ENCODE results near the gene DDX21. TPM values are rescaled to one million over a fixed set of nuclear protein-coding genes. Genes with fewer than 3 reads are reported as not detected.
"Not testable (repeated sequence)": the region's sequence is repeated elsewhere in the genome, so short reads cannot be mapped to it uniquely, and the experiment has no call there.

Gene DDX21
- total and polyA plus RNA-seq, 4 experiments from 2014 or later: 20.3 to 57.1 (median 35.7) TPM

DNA sequence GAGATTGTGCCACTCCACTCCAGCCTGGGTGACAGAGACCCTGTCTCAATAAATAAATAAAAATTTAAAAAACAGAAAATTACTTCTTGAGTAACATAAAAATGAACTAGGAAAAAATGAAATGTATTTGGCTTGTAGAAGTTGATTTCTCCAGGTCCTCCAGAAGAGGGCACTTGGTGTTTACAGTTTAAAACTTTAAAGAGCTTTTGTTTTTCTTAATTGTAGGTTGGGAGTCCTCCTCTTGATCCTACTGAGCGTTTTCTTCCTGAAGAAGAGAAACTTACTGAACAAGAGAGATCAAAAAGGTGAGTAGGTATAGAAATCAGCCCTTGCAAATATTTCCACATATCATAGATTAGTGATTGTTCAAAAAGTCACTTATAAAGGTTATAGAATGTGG lies 48.9 kb downstream of the DDX21 start:
- Mint-ChIP-seq H3K4me1 (peaks cover 1 to 5% (median 3%) of the 10 kb centered on the region in 4 donors), H3K27ac (peak overlapping the region in 1 of 7 donors; percentile 38), H3K4me3 (no peak overlapping the region), H3K36me3 (peaks cover 15 to 33% of the 10 kb centered on the region in 2 donors), H3K27me3 (no peaks in the 10 kb centered on the region), H3K9me3 (no peaks in the 10 kb centered on the region)
- Histone ChIP-seq H3K27ac (ENCODE audit: low read depth, low read length) (no peak overlapping the region), H3K4me1 (ENCODE audit: insufficient read depth, low read length) (no peaks in the 10 kb centered on the region), H3K4me3 (ENCODE audit: low read length in 2 of 2) (no peak overlapping the region), H3K27me3 (ENCODE audit: insufficient read depth, low read length) (no peaks in the 10 kb centered on the region), H3K9me3 (ENCODE audit: control insufficient read depth in 1 of 2, low read length in 2 of 2) (no peaks in the 10 kb centered on the region), H3K36me3 (ENCODE audit: insufficient read depth, low read length) (peaks cover 21% of the 10 kb centered on the region)
- intact Hi-C loops (cut with micrococcal nuclease): loop anchor here (1.0 to 5.0 kb wide), 5 partner anchors 88 to 502 kb away; no protein-coding TSS in a partner anchor
- peak in 4 of 5 donors; percentile 62 to 70 (median 64) for DNase-seq
- ChIA-PET POLR2A (ENCODE audit: partially characterized antibody) (interaction anchor here (1.0 to 4.2 kb wide), 5 partner anchors 39 to 403 kb away, joined by 4 to 56 read pairs (median 7); partner anchors contain the start of genes SRGN and VPS26A), CTCF (ENCODE audit: partially characterized antibody) (interaction anchor here (0.7 to 4.4 kb wide), 22 partner anchors 10 to 389 kb away, joined by 3 to 228 read pairs (median 4); partner anchors contain the start of genes DDX21 and SRGN)

DNA sequence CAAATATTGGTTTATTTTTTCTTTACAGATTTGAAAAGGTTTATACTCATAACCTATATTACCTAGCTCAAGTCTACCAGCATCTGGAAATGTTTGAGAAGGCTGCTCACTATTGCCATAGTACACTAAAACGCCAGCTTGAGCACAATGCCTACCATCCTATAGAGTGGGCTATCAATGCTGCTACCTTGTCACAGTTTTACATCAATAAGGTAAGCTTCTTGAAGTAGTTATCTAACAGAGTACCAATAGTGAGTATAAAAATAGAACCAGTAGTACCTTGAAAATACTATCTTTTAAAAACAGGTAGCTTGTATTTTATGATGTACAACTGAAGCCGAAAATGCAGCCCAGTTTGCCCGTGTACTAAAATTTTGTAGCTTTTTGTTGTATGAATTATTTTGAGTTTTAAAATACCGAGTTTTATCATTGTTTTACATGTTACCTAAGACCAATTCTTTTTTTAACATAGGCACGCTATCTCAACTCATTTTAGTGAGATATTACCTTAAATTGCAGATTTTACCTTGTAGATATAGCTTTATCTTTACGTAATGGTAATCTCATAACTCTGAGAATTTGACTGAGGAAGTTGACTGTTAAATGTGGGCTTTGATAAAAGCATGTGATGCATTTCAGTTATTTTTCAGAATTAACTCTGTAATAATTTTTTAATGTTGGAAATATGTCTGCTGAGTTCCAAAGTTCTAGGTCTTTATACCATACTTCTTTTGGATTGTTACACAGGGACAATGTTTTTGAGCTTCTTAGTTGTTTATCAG lies 49.9 kb downstream of the DDX21 start:
- Mint-ChIP-seq H3K4me3 (no peak overlapping the region), H3K36me3 (peaks cover 10 to 31% of the 10 kb centered on the region in 2 donors), H3K27me3 (no peaks in the 10 kb centered on the region), H3K9me3 (no peaks in the 10 kb centered on the region), H3K27ac (no peak overlapping the region), H3K4me1 (peaks cover 1 to 5% (median 3%) of the 10 kb centered on the region in 4 donors)
- Histone ChIP-seq H3K9me3 (ENCODE audit: control insufficient read depth in 1 of 2, low read length in 2 of 2) (no peaks in the 10 kb centered on the region), H3K27me3 (ENCODE audit: insufficient read depth, low read length) (no peaks in the 10 kb centered on the region), H3K36me3 (ENCODE audit: insufficient read depth, low read length) (peaks cover 16% of the 10 kb centered on the region), H3K4me1 (ENCODE audit: insufficient read depth, low read length) (no peaks in the 10 kb centered on the region), H3K27ac (ENCODE audit: low read depth, low read length) (no peak overlapping the region), H3K4me3 (ENCODE audit: low read length in 2 of 2) (no peak overlapping the region)
- ChIA-PET POLR2A (ENCODE audit: partially characterized antibody) (interaction anchor here (1.0 to 4.2 kb wide), 5 partner anchors 19 to 402 kb away, joined by 3 to 56 read pairs (median 4); partner anchors contain the start of gene SRGN), CTCF (ENCODE audit: partially characterized antibody) (interaction anchor here (0.7 to 4.4 kb wide), 24 partner anchors 9 to 387 kb away, joined by 3 to 228 read pairs (median 4); partner anchors contain the start of genes DDX21, KIFBP, SRGN and SUPV3L1)
- no peak for DNase-seq
- intact Hi-C loops (cut with micrococcal nuclease): loop anchor here (1.0 to 2.0 kb wide), 4 partner anchors 87 to 387 kb away; no protein-coding TSS in a partner anchor

DNA sequence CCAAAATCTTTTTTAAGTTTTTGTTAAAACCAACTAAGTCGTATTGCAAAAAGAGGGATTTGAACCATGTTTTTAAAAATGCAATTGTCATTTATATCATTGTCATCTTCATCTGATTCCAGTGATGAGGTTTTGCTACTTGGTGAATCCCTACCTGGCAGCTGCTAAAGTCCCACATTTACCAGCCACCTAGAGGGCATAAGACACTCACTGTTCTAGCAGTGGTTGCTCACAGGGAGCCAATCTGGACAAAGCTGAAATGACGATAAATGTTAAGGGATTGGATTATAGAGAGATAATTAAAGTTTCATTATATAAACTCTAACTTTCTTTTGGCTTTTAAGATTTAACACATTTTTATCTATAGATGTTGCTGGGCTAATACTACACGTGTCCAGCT lies 51.3 kb downstream of the DDX21 start:
- Mint-ChIP-seq H3K4me3 (no peak overlapping the region), H3K4me1 (peaks cover 1 to 5% (median 3%) of the 10 kb centered on the region in 4 donors), H3K27ac (no peak overlapping the region), H3K36me3 (peaks cover 16 to 36% of the 10 kb centered on the region in 2 donors), H3K27me3 (no peaks in the 10 kb centered on the region), H3K9me3 (no peaks in the 10 kb centered on the region)
- Histone ChIP-seq H3K4me3 (ENCODE audit: low read length in 2 of 2) (no peak overlapping the region), H3K4me1 (ENCODE audit: insufficient read depth, low read length) (no peaks in the 10 kb centered on the region), H3K27me3 (ENCODE audit: insufficient read depth, low read length) (no peaks in the 10 kb centered on the region), H3K36me3 (ENCODE audit: insufficient read depth, low read length) (peaks cover 16% of the 10 kb centered on the region), H3K27ac (ENCODE audit: low read depth, low read length) (no peak overlapping the region), H3K9me3 (ENCODE audit: control insufficient read depth in 1 of 2, low read length in 2 of 2) (no peaks in the 10 kb centered on the region)
- intact Hi-C loops (cut with micrococcal nuclease): no loop called here
- POLR2A ChIA-PET (ENCODE audit: partially characterized antibody): interaction anchor here (3.5 to 4.2 kb wide), 2 partner anchors 81 to 86 kb away, joined by 26 to 56 read pairs; partner anchors contain the start of gene SRGN
- CTCF ChIA-PET (ENCODE audit: partially characterized antibody): interaction anchor here (1.1 to 4.4 kb wide), 4 partner anchors 38 to 120 kb away, joined by 4 to 228 read pairs (median 24); partner anchors contain the start of gene SRGN
- DNase-seq: no peak

DNA sequence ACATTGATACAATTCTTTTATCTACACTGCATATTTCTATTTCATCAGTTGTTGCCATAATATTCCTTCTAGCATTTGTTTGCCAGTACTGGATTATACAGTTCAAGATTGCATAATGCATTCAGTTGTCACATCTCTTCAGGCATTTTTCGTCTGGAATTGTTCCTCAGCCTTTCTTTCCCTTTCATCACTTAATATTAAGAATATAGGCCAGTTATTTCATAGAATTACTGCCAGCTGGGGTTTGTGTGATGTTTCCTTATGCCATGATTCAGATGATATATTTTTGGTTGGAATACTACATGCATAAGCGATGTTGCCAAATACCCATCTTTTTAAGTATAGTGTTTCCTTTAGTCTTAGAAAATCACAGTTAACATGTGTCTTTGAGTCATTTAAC lies 53.4 kb downstream of the DDX21 start:
- Mint-ChIP-seq H3K4me3 (no peak overlapping the region), H3K4me1 (peaks cover 1 to 5% (median 4%) of the 10 kb centered on the region in 4 donors), H3K27ac (no peak overlapping the region), H3K9me3 (no peaks in the 10 kb centered on the region), H3K36me3 (peaks cover 29 to 47% of the 10 kb centered on the region in 2 donors), H3K27me3 (no peaks in the 10 kb centered on the region)
- intact Hi-C loops (cut with micrococcal nuclease): no loop called here
- DNase-seq: no peak
- H3K4me3 ChIP-seq (ENCODE audit: low read length in 2 of 2): no peak overlapping the region
- no peaks in the 10 kb centered on the region for H3K27me3 ChIP-seq (ENCODE audit: insufficient read depth, low read length)
- CTCF ChIA-PET (ENCODE audit: partially characterized antibody): interaction anchor here (1.0 to 1.6 kb wide), 3 partner anchors 83 to 86 kb away, joined by 4 to 8 read pairs (median 5); no protein-coding TSS in a partner anchor
- POLR2A ChIA-PET (ENCODE audit: partially characterized antibody): interaction anchor here (1.4 kb wide), 1 partner anchor 35 kb away, joined by 3 read pairs; no protein-coding TSS in a partner anchor
- H3K9me3 ChIP-seq (ENCODE audit: control insufficient read depth in 1 of 2, low read length in 2 of 2): no peaks in the 10 kb centered on the region
- H3K4me1 ChIP-seq (ENCODE audit: insufficient read depth, low read length): no peaks in the 10 kb centered on the region
- H3K36me3 ChIP-seq (ENCODE audit: insufficient read depth, low read length): peaks cover 24% of the 10 kb centered on the region
- no peak overlapping the region for H3K27ac ChIP-seq (ENCODE audit: low read depth, low read length)

DNA sequence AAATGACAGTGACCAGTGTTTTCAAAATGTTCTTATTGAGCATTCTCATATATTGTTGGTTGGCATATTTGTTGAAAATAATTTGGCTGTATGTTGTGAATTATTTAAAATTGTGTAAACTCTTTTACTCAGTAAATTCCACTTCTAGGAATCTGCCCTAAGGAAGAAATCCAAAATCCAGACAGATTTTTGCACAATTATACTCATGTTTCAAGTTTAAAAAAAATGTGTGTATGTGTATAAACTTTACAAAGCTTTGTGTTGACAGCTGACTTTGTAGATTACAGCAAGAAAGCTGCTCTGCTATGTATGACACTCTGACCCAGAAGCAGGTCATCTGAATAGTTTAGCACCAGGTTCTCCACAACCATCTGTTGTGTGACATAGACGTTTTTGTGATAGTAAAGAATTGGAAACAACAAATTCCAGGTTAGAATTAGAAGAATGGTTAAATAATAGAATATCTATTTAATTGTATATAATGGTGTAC lies 54.2 kb downstream of the DDX21 start:
- H3K36me3 ChIP-seq (ENCODE audit: insufficient read depth, low read length): peaks cover 24% of the 10 kb centered on the region
- DNase-seq: no peak
- H3K27ac ChIP-seq (ENCODE audit: low read depth, low read length): no peak overlapping the region
- H3K4me3 ChIP-seq (ENCODE audit: low read length in 2 of 2): no peak overlapping the region
- no peaks in the 10 kb centered on the region for H3K4me1 ChIP-seq (ENCODE audit: insufficient read depth, low read length)
- ChIA-PET CTCF (ENCODE audit: partially characterized antibody) (interaction anchor here (1.4 to 2.3 kb wide), 2 partner anchors 35 to 82 kb away, joined by 3 to 13 read pairs; no protein-coding TSS in a partner anchor), POLR2A (ENCODE audit: partially characterized antibody) (interaction anchor here (1.1 to 1.4 kb wide), 2 partner anchors 34 to 85 kb away, joined by 3 to 5 read pairs; no protein-coding TSS in a partner anchor)
- H3K9me3 ChIP-seq (ENCODE audit: control insufficient read depth in 1 of 2, low read length in 2 of 2): no peaks in the 10 kb centered on the region
- intact Hi-C loops (cut with micrococcal nuclease): no loop called here
- no peaks in the 10 kb centered on the region for H3K27me3 ChIP-seq (ENCODE audit: insufficient read depth, low read length)
- Mint-ChIP-seq H3K27ac (no peak overlapping the region), H3K4me1 (peaks cover 0 to 1% (median 0%) of the 10 kb centered on the region in 4 donors), H3K9me3 (no peaks in the 10 kb centered on the region), H3K36me3 (peaks cover 31 to 47% of the 10 kb centered on the region in 2 donors), H3K4me3 (no peak overlapping the region), H3K27me3 (no peaks in the 10 kb centered on the region)

DNA sequence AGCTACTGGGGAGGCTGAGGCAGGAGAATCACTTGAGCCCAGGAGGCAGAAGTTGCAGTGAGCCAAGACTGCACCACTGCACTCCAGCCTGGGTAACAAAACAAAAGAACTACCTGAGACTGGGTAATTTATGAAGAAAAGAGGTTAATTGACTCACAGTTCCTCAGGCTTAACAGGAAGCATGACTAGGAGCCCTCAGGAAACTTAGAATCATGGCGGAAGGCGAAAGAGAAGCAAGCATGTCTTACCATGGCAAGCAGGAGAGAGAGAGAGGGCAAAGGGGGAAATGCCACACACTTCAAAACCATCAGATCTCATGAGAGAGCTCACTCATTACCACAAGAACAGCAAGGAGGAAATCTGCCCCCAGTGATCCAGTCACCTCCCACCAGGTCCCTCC lies 56.8 kb downstream of the DDX21 start:
- H3K4me3 Mint-ChIP-seq; H3K27me3 ChIP-seq (ENCODE audit: insufficient read depth, low read length); intact Hi-C loops (cut with micrococcal nuclease); H3K4me1 Mint-ChIP-seq; H3K4me3 ChIP-seq (ENCODE audit: low read length in 2 of 2); H3K27me3 Mint-ChIP-seq; H3K9me3 ChIP-seq (ENCODE audit: control insufficient read depth in 1 of 2, low read length in 2 of 2); H3K9me3 Mint-ChIP-seq; H3K27ac ChIP-seq (ENCODE audit: low read depth, low read length); H3K4me1 ChIP-seq (ENCODE audit: insufficient read depth, low read length); DNase-seq: not testable (repeated sequence)
- peaks cover 45 to 55% of the 10 kb centered on the region in 2 donors for H3K36me3 Mint-ChIP-seq
- peak overlapping the region in 2 of 7 donors; percentile 61 to 76 for H3K27ac Mint-ChIP-seq
- CTCF ChIA-PET (ENCODE audit: partially characterized antibody): interaction anchor here (2.4 kb wide), 2 partner anchors 81 to 84 kb away, joined by 7 to 9 read pairs; no protein-coding TSS in a partner anchor
- H3K36me3 ChIP-seq (ENCODE audit: insufficient read depth, low read length): peaks cover 24% of the 10 kb centered on the region
- POLR2A ChIA-PET (ENCODE audit: partially characterized antibody): interaction anchor here (1.0 kb wide), 1 partner anchor 81 kb away, joined by 3 read pairs; no protein-coding TSS in a partner anchor
